HepG2 (cell line): ENCODE data around the gene SNED1. TPM values are rescaled to one million over a fixed set of nuclear protein-coding genes. Genes with fewer than 3 reads are reported as not detected.

ENCODE experiments used
- AKAP8 ChIP-seq: sonication (generic); formaldehyde crosslinking; IDR thresholded peaks from 2 replicates; pipeline ENCODE4 v1.5.1; 2020; ENCODE audit warnings: mild to moderate bottlenecking, missing genetic modification reagents
- ARID4A ChIP-seq: sonication (generic); formaldehyde crosslinking; IDR thresholded peaks from 2 replicates; pipeline ENCODE4 v1.5.0; 2020; ENCODE audit warnings: mild to moderate bottlenecking, missing genetic modification reagents, borderline replicate concordance
- ARNTL ChIP-seq: sonication (generic); formaldehyde crosslinking; IDR thresholded peaks from 2 replicates; pipeline ENCODE4 v1.4.0; 2020; ENCODE audit warnings: mild to moderate bottlenecking, missing genetic modification reagents
- ATF6 ChIP-seq: sonication (generic); formaldehyde crosslinking; conservative IDR thresholded peaks from 2 replicates; pipeline ENCODE4 v1.4.0; 2020; ENCODE audit warnings: missing genetic modification reagents
- POLR2G ChIP-seq: fragments of 200-400 bp; formaldehyde crosslinking; IDR thresholded peaks from 2 replicates; pipeline ENCODE4 v1.6.1; 2018; ENCODE audit warnings: mild to moderate bottlenecking, low read depth, low read length, moderate library complexity
- PTBP1 ChIP-seq: fragments of 200-400 bp; formaldehyde crosslinking; IDR thresholded peaks from 2 replicates; pipeline ENCODE4 v1.6.1; 2018; ENCODE audit warnings: low read length, low read depth; ENCODE audit not compliant: poor library complexity, severe bottlenecking
- ZBTB40 ChIP-seq, 2 experiments: fragments of 450-650 bp in 1 of 2; sonication (generic) in 1 of 2; formaldehyde crosslinking in 1 of 2; IDR thresholded peaks; 2 replicates each; pipeline versions ENCODE4 v1.6.1 to v1.8.0; 2016 to 2022; ENCODE audit warnings: antibody characterized with exemption in 1 of 2, mild to moderate bottlenecking in 1 of 2, missing genetic modification reagents in 1 of 2
- ZNF550 ChIP-seq: sonication (generic); formaldehyde crosslinking; IDR thresholded peaks from 2 replicates; pipeline ENCODE4 v1.4.0; 2020; ENCODE audit warnings: mild to moderate bottlenecking, missing genetic modification reagents, borderline replicate concordance
- ZNF580 ChIP-seq: IDR thresholded peaks from 2 replicates; pipeline ENCODE4 v1.6.1; 2016; ENCODE audit warnings: low read depth, borderline replicate concordance
- ZNF891 ChIP-seq: sonication (generic); formaldehyde crosslinking; IDR thresholded peaks from 2 replicates; pipeline ENCODE4 v1.5.0; 2020; ENCODE audit warnings: mild to moderate bottlenecking, missing genetic modification reagents
- polyA plus RNA-seq, 8 experiments: library from polyadenylated mRNA; depleted of rRNA in 3 of 8; stranded (reverse) in 7 of 8; unstranded in 1 of 8; fragments of >200 nt; fragmentation: Illumina TruSeq in 4 of 8; extraction: Trizol in 4 of 8; gene quantifications; 2 replicates each; pipeline versions ENCODE4 v1.2.1 to v1.2.3, GENCODE V29; 2011 to 2016; ENCODE audit warnings: low read depth in 4 of 8, missing spikeins in 1 of 8, mixed read lengths in 1 of 8; ENCODE audit not compliant: insufficient read depth in 1 of 8
- total RNA-seq, 5 experiments: library from RNA; depleted of rRNA; stranded (reverse); fragments of >200 nt; fragmentation: Illumina TruSeq; extraction: Trizol; gene quantifications; 2 replicates each; pipeline ENCODE4 v1.2.3, GENCODE V29; 2016; ENCODE audit warnings: low read depth in 1 of 5

Gene SNED1
- total and polyA plus RNA-seq, 2 of the 13 experiments (the other 11 are each of a cell fraction or from before 2014, with no cell fraction given) = 0.15 to 0.65 TPM

- TF ChIP-seq ATF6 (CRISPR knock-in tag) = no peak; the same call in 1 of the 2 replicates
- TF ChIP-seq ARID4A (CRISPR knock-in tag) = peak; percentile 68
- no peak for TF ChIP-seq ZBTB40 (IDR thresholded peaks at IDR 0.05)
- TF ChIP-seq ZBTB40 (CRISPR knock-in tag; IDR thresholded peaks at IDR 0.05) = peak; percentile 12; the same call in 1 of the 2 replicates
- peak; percentile 43; the same call in 1 of the 2 replicates for TF ChIP-seq POLR2G
- no peak for TF ChIP-seq AKAP8 (CRISPR knock-in tag)
- peak; percentile 52; the same call in 1 of the 2 replicates for TF ChIP-seq ARNTL (CRISPR knock-in tag)
- TF ChIP-seq PTBP1 = peak; percentile 73
- no peak for TF ChIP-seq ZNF550 (CRISPR knock-in tag)
- peak; percentile 42; the same call in 1 of the 2 replicates for TF ChIP-seq ZNF580 (CRISPR knock-in tag)
- TF ChIP-seq ZNF891 (CRISPR knock-in tag) = no peak; the same call in none of the 2 replicates
These were observed 29.4 kb upstream of the SNED1 start (continued) for GRCh38 chr2:240968731-240969624.
